ENCODE measurements around the gene ANKRD13D.

- TF ChIP-seq EGR1 (IDR thresholded peaks at IDR 0.05; ENCODE audit: borderline replicate concordance, low read depth, low read length) (no peak), CTCF (IDR thresholded peaks at IDR 0.05; ENCODE audit: control extremely low read depth in 1 of 3, insufficient read depth in 1 of 3, low read depth in 1 of 3, low read length in 3 of 3) (no peak), RNF2 (IDR thresholded peaks at IDR 0.05; ENCODE audit: borderline replicate concordance, low read depth, low read length, missing control alignments, poor library complexity, severe bottlenecking) (no peak), NRF1 (IDR thresholded peaks at IDR 0.05; ENCODE audit: low read depth, low read length) (no peak), RFX5 (IDR thresholded peaks at IDR 0.05; ENCODE audit: borderline replicate concordance, low read depth, low read length) (no peak), TAF1 (IDR thresholded peaks at IDR 0.05; ENCODE audit: low read depth, low read length) (no peak)
Measured at GRCh38 chr11:67323526-67323925, 34.4 kb downstream of the ANKRD13D start.
